ENCODE results near the gene CYLD. TPM values are rescaled to one million over a fixed set of nuclear protein-coding genes. Genes with fewer than 3 reads are reported as not detected.

CYLD gene
- total and polyA plus RNA-seq, 7 donors, result 7.9 to 45.3 (median 29.6) TPM

DNA sequence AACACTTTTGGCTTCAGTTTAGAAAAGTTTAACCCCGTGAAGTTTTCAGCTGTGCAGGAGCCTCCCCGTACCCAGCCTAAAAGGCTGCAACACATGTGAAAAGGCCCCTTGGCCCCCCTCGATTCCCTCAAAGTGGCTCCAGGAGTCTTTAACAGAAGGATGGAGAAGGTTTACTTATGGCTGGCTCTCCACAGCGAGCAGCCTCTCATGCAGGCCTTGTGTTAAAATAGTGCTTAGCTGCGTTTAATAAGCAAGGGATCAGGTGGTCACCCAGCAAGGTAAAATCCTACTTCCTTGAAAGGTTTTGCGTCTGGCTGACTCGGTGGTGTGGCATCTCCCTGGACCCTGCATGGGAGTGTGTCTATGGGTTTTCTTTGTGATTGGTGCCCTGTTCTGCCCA lies 8.4 kb upstream of the CYLD start:
- no peaks in the 10 kb centered on the region for H3K27me3 ChIP-seq
- WGBS, 2 donors, result 92 to 94% methylated on average over 7 of the region's 7 CpGs

DNA sequence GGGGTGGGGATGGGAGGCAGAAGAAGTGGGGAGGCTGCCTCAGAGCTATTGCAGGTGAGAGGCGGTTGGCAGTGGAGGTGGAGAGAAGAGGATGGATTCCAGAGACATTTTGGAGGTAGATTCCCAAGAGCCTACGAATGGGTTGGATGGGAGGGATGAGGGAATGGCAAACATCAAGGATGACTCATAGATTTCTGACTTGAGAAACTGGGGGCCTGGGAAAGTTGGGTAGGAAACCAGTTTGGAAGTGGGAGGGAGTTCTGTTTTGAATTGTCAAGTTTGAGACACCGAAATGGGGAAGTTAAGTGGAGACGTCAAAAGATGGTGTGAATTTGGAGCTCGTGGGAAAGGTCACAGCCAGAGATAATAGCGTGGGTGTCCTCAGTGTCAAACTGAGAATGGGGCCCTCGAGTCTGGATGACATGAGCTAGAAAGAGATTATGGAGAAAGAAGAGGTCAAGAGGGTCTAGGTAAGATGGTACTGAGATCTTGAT lies 6.2 kb upstream of the CYLD start:
- Histone ChIP-seq H3K9me3 (no peaks in the 10 kb centered on the region), H3K27ac (no peak overlapping the region), H3K4me3 (no peak overlapping the region), H3K4me1 (no peaks in the 10 kb centered on the region), H3K27me3 (no peaks in the 10 kb centered on the region), H3K36me3 (no peaks in the 10 kb centered on the region)
- intact Hi-C loops (cut with DNase I), result no loop called here
- 66 to 80% methylated on average over 7 of the region's 7 CpGs for WGBS, 2 donors
- no peak for DNase-seq
- TF ChIP-seq POLR2AphosphoS5 (IDR thresholded peaks at IDR 0.05), result no peak
- TF ChIP-seq, protein P1, sequence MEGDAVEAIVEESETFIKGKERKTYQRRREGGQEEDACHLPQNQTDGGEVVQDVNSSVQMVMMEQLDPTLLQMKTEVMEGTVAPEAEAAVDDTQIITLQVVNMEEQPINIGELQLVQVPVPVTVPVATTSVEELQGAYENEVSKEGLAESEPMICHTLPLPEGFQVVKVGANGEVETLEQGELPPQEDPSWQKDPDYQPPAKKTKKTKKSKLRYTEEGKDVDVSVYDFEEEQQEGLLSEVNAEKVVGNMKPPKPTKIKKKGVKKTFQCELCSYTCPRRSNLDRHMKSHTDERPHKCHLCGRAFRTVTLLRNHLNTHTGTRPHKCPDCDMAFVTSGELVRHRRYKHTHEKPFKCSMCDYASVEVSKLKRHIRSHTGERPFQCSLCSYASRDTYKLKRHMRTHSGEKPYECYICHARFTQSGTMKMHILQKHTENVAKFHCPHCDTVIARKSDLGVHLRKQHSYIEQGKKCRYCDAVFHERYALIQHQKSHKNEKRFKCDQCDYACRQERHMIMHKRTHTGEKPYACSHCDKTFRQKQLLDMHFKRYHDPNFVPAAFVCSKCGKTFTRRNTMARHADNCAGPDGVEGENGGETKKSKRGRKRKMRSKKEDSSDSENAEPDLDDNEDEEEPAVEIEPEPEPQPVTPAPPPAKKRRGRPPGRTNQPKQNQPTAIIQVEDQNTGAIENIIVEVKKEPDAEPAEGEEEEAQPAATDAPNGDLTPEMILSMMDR (IDR thresholded peaks at IDR 0.05), result no peak
- TF ChIP-seq POLR2A (IDR thresholded peaks at IDR 0.05), result no peak
- no peak for TF ChIP-seq EP300 (IDR thresholded peaks at IDR 0.05)

More for the DNA sequence above, 8.4 kb upstream of the CYLD start:
- no peak for DNase-seq
- Histone ChIP-seq H3K4me3 (no peak overlapping the region), H3K36me3 (no peaks in the 10 kb centered on the region), H3K4me1 (no peaks in the 10 kb centered on the region), H3K9me3 (no peaks in the 10 kb centered on the region), H3K27ac (no peak overlapping the region)
- TF ChIP-seq POLR2A (IDR thresholded peaks at IDR 0.05), result no peak
- TF ChIP-seq EP300 (IDR thresholded peaks at IDR 0.05), result no peak
- TF ChIP-seq POLR2AphosphoS5 (IDR thresholded peaks at IDR 0.05), result no peak
- TF ChIP-seq, protein P1 (IDR thresholded peaks at IDR 0.05), result no peak
- intact Hi-C loops (cut with DNase I), result no loop called here

DNA sequence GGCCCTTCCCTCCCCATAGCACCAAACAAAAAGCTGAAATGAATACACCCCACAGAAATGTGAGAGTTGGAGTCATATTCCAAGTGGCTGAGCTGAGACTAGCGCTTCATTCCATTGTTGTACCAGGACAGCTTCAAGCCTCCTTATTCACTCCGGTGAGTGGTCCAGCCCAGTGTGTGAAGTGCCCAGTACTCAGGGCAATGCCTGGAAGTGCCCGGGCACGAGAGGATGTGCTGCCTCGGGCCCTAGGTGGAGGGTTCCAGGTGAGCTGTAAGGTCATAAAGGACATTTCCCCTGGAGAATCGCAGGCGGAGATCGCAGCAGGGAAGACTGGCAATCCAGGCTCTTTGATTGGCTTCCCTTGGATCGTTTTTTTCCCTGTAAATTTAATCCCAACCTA lies 5.4 kb upstream of the CYLD start:
- no peak for DNase-seq
- H3K9me3 ChIP-seq, result no peaks in the 10 kb centered on the region
- WGBS, 2 donors, result 82 to 86% methylated on average over 9 of the region's 9 CpGs

DNA sequence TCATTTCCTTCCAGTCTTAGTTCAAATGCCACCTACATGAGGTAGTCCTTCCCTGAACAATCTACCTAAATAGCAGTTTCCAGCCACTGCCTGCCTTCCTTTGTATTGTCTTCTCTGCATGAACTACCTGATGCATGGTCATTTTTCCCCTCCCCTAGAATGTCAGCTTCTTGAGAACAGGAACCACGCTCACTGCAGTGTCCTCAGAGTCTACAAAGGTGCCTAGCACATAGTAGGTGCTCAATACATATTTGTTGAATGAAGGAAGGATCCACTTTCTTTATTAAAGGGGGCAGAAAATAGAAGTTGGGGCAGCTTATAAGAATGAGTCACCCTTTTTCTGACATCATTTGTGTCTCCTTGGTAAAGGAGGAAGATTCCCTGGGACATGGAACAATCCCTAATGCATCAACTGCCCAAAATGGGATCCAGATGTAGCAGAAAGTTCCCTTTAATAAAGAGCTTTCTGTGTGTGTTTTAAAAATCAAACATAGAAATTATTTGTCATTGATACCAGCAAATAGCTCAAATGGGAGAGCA lies 4.4 kb upstream of the CYLD start:
- no peak overlapping the region for H3K4me3 ChIP-seq
- H3K27me3 ChIP-seq, result no peaks in the 10 kb centered on the region
- TF ChIP-seq POLR2A (IDR thresholded peaks at IDR 0.05) (no peak), EP300 (IDR thresholded peaks at IDR 0.05) (no peak), POLR2AphosphoS5 (IDR thresholded peaks at IDR 0.05) (no peak)
- TF ChIP-seq, protein P1 (IDR thresholded peaks at IDR 0.05), result no peak
- H3K9me3 ChIP-seq, result no peaks in the 10 kb centered on the region
- no peak overlapping the region for H3K27ac ChIP-seq
- no peaks in the 10 kb centered on the region for H3K36me3 ChIP-seq
- no peak for DNase-seq
- intact Hi-C loops (cut with DNase I), result no loop called here
- 91 to 96% methylated on average over 1 of the region's 1 CpG for WGBS, 2 donors
- peaks cover 0 to 7% (median 3%) of the 10 kb centered on the region in 4 donors for H3K4me1 ChIP-seq

More for the DNA sequence above, 5.4 kb upstream of the CYLD start:
- Histone ChIP-seq H3K27ac (no peak overlapping the region), H3K36me3 (no peaks in the 10 kb centered on the region), H3K4me3 (no peak overlapping the region), H3K4me1 (peaks cover 0 to 7% (median 3%) of the 10 kb centered on the region in 4 donors), H3K27me3 (no peaks in the 10 kb centered on the region)
- TF ChIP-seq POLR2AphosphoS5 (IDR thresholded peaks at IDR 0.05) (no peak), EP300 (IDR thresholded peaks at IDR 0.05) (no peak), POLR2A (IDR thresholded peaks at IDR 0.05) (no peak)
- TF ChIP-seq, protein P1 (IDR thresholded peaks at IDR 0.05), result no peak
- intact Hi-C loops (cut with DNase I), result no loop called here

DNA sequence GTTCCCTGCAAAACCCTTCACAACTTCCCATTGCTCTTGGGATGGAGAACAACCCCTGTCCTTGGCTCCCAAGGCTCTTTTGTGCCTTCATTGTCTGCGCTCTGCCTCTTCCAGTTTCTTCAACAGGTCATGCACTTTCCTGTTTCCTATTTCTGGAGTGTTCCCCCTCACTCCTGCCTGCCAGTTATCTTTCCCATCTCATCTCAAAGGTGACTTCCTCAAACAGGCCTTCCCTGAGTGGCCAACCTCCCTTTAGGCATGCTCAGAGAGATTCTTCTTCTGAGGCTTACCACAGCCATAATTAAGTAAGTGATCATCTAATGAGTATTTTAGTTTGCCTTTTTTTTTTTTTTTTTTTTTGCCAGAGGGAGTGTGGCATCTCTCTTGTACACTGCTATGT lies 2.9 kb upstream of the CYLD start:
- H3K4me3 ChIP-seq, result no peak overlapping the region
- H3K27ac ChIP-seq, result no peak overlapping the region
- WGBS, 2 donors, result 96 to 97% methylated on average over 1 of the region's 1 CpG
- no peaks in the 10 kb centered on the region for H3K27me3 ChIP-seq
- TF ChIP-seq POLR2A (IDR thresholded peaks at IDR 0.05) (no peak), EP300 (IDR thresholded peaks at IDR 0.05) (no peak), POLR2AphosphoS5 (IDR thresholded peaks at IDR 0.05) (no peak)
- TF ChIP-seq, protein P1 (IDR thresholded peaks at IDR 0.05), result no peak
- H3K9me3 ChIP-seq, result no peaks in the 10 kb centered on the region
- no peak for DNase-seq
- no peaks in the 10 kb centered on the region for H3K36me3 ChIP-seq
- intact Hi-C loops (cut with DNase I), result no loop called here
- H3K4me1 ChIP-seq, result peaks cover 0 to 21% (median 16%) of the 10 kb centered on the region in 4 donors

Data from sigmoid colon (tissue), 7 donors.